Coronary artery (tissue), 2 donors: Measurements from ENCODE around the gene PLCZ1.

ENCODE experiments used
- DNase-seq: peaks from one replicate; pipeline ENCODE4 v3.0.0-alpha.2; 2017; ENCODE audit warnings: low spot score
- H3K27ac ChIP-seq, 2 donors: fragments of 200-600 bp; sonication (generic); one replicate each; pipeline ENCODE4 v1.5.1; 2016 to 2019
- H3K4me3 ChIP-seq: fragments of 200-600 bp; sonication (generic); 2 replicates; pipeline ENCODE4 v1.5.1; 2016; ENCODE audit warnings: mild to moderate bottlenecking, moderate library complexity
- TF ChIP-seq, protein P1 (sequence below): fragments of 200-600 bp; sonication (generic); IDR thresholded peaks from one replicate; pipeline ENCODE4 v1.5.1; 2019; ENCODE audit warnings: antibody characterized with exemption

The PLCZ1 gene

DNA sequence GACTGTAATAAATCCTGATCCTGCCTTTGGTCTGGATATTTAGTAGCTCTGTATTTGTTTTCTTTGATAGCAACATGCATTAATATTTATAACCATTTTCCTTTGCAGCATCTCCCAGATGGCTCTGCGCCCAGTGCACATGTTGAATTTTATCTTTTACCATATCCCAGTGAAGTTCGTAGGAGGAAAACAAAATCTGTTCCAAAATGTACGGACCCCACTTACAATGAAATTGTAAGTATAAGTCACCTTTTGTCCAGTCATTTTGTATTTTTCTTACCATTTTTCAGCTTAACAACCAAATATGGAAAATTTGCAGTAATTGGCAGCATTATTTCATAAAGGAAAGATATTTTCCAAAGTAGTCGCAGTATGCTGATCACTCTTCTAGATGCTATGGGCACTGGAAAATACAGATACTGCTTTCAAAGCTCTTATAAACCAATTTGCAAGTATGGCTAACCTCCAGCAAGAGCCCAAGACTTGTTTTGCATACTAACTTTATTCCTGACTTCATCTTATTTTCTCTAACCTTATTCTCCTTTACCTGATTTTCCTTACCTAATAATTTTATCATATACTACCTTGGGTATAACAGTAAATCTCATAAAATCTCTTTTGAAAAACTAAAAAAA is 97.4 kb downstream of the PLCZ1 start:
- no peak overlapping the region for H3K4me3 ChIP-seq
- TF ChIP-seq, protein P1, sequence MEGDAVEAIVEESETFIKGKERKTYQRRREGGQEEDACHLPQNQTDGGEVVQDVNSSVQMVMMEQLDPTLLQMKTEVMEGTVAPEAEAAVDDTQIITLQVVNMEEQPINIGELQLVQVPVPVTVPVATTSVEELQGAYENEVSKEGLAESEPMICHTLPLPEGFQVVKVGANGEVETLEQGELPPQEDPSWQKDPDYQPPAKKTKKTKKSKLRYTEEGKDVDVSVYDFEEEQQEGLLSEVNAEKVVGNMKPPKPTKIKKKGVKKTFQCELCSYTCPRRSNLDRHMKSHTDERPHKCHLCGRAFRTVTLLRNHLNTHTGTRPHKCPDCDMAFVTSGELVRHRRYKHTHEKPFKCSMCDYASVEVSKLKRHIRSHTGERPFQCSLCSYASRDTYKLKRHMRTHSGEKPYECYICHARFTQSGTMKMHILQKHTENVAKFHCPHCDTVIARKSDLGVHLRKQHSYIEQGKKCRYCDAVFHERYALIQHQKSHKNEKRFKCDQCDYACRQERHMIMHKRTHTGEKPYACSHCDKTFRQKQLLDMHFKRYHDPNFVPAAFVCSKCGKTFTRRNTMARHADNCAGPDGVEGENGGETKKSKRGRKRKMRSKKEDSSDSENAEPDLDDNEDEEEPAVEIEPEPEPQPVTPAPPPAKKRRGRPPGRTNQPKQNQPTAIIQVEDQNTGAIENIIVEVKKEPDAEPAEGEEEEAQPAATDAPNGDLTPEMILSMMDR: no peak
- no peak for DNase-seq
- no peak overlapping the region for H3K27ac ChIP-seq

DNA sequence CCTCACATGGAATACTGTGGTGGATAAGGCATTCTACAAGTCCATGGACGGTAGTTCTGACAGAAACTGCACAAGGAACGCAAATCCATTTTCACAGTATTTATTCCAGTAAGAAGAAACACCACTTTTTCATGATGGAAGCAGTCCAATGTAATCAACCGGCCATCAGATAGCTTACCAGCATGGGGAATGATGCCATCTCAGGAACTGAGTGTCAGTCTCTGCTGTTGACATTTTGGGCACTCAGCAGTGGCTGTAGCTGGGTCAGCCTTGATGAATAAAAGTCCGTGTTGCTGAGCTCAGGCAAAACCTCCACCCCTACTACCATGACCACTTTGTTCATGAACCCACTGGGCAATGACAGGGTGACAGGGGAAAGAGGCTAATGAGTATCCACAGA is 103.4 kb downstream of the PLCZ1 start:
- TF ChIP-seq, protein P1: no peak
- DNase-seq: no peak
- H3K4me3 ChIP-seq: no peak overlapping the region
- H3K27ac ChIP-seq: no peak overlapping the region
